Breast epithelium (tissue), 4 donors: ENCODE data around the gene CEACAM6. TPM values are rescaled to one million over a fixed set of nuclear protein-coding genes. Genes with fewer than 3 reads are reported as not detected.
A peak's percentile ranks its signal among the peaks of the same experiment; 100 is the strongest.

Experiments
- DNase-seq, 2 donors: peaks; one replicate each; pipeline ENCODE4 v3.0.0-alpha.2; 2019; ENCODE audit warnings: low spot score in 2 of 2
- H3K27ac ChIP-seq, 2 donors: fragments of 200-600 bp; sonication (generic) in 1 of 2; one replicate each; pipeline ENCODE4 v1.5.1; 2016 to 2019; ENCODE audit warnings: mild to moderate bottlenecking in 1 of 2
- H3K27me3 ChIP-seq, 2 donors: fragments of 200-600 bp; sonication (generic) in 1 of 2; one replicate each; pipeline versions ENCODE4 v1.5.1 to v1.6.0; 2017 to 2019; ENCODE audit warnings: control low read depth in 1 of 2, mild to moderate bottlenecking in 1 of 2
- H3K36me3 ChIP-seq: fragments of 200-600 bp; one replicate; pipeline ENCODE4 v1.5.1; 2019
- H3K4me1 ChIP-seq, 2 donors: fragments of 200-600 bp; sonication (generic); one replicate each; pipeline ENCODE4 v1.5.1; 2016 to 2019; ENCODE audit warnings: control low read depth in 1 of 2
- H3K4me3 ChIP-seq, 3 donors: fragments of 200-600 bp; sonication (generic); 1 replicate in 2 of 3; 2 replicates in 1 of 3; pipeline ENCODE4 v1.5.1; 2016 to 2019; ENCODE audit warnings: mild to moderate bottlenecking in 3 of 3, moderate library complexity in 2 of 3
- H3K9me3 ChIP-seq, 2 donors: fragments of 200-600 bp; sonication (generic) in 1 of 2; one replicate each; pipeline ENCODE4 v1.5.1; 2016 to 2019; ENCODE audit warnings: control low read depth in 1 of 2
- POLR2A ChIP-seq: fragments of 450-650 bp; IDR thresholded peaks from one replicate; pipeline ENCODE4 v1.6.1; 2016; ENCODE audit warnings: antibody characterized with exemption, mild to moderate bottlenecking, moderate library complexity
- POLR2AphosphoS5 ChIP-seq, 3 donors: sonication (generic); formaldehyde crosslinking; IDR thresholded peaks; one replicate each; pipeline ENCODE4 v1.6.1; 2017; ENCODE audit warnings: antibody characterized with exemption in 3 of 3
- intact Hi-C: fragments of 100-400 bp; cut with DNase I; formaldehyde crosslinking; loops from one replicate; pipeline ENCODE4 v1.15.1; 2023; ENCODE audit warnings: low total_unique reads
- total RNA-seq, 3 donors: library from RNA; depleted of rRNA; stranded (reverse); fragments of >200 nt; gene quantifications; one replicate each; pipeline ENCODE4 v1.1.0, GENCODE V29; 2016
- TF ChIP-seq, protein P1 (sequence below), 3 donors: fragments of 450-650 bp; IDR thresholded peaks; one replicate each; pipeline ENCODE4 v1.5.1; 2016 to 2017; ENCODE audit warnings: antibody characterized with exemption in 3 of 3, mild to moderate bottlenecking in 3 of 3, moderate library complexity in 3 of 3

CEACAM6 gene
- total RNA-seq, 3 donors from 2014 or later, result 1.0 to 6.9 TPM; not detected in 1

DNA sequence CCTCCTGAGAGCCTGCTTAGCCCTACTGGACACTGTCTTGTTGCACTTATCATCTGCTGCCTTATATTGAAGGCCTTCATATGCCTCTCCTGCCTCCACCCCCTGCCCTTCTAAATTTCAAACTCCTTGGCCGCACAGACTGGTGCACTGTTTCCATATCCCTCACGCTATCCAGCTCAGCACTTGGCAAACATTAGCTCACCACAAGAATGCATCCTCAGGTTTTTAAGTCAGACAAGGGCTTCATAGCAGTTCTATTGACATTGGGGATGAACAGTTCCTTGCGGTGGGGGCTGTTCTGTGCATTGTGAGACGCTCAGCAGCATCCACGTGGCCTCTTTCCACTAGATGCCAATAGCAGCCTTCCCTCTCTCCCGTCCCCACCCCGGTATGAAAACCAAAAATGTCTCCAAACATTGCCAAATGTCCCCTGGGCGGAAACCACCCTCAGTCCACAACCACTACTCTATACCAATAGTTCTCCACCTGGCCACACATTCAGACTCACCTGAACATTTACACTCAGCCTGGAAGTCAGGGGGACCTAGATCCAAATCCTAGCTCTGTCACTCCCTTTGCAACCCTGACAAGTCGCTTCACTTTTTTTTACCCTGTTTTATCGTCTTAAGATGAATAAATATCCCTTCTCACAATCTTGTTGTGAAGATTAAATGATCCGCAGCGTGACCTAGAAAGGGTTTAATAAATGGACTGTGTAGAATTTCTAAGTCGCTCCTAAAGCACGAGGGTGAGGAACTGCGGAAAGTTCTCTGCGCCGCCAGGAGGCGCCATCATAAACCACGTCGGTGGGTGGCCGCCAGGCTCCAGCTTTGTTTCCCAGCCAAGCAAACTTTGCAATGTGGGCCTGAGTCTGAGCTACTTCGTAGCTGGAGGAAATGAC lies 37.4 kb downstream of the CEACAM6 start:
- Histone ChIP-seq H3K4me1 (no peaks in the 10 kb centered on the region), H3K4me3 (no peak overlapping the region), H3K9me3 (no peaks in the 10 kb centered on the region), H3K36me3 (no peaks in the 10 kb centered on the region), H3K27ac (peak overlapping the region in 1 of 2 donors; percentile 31), H3K27me3 (no peaks in the 10 kb centered on the region)
- TF ChIP-seq POLR2A, result no peak
- TF ChIP-seq, protein P1, sequence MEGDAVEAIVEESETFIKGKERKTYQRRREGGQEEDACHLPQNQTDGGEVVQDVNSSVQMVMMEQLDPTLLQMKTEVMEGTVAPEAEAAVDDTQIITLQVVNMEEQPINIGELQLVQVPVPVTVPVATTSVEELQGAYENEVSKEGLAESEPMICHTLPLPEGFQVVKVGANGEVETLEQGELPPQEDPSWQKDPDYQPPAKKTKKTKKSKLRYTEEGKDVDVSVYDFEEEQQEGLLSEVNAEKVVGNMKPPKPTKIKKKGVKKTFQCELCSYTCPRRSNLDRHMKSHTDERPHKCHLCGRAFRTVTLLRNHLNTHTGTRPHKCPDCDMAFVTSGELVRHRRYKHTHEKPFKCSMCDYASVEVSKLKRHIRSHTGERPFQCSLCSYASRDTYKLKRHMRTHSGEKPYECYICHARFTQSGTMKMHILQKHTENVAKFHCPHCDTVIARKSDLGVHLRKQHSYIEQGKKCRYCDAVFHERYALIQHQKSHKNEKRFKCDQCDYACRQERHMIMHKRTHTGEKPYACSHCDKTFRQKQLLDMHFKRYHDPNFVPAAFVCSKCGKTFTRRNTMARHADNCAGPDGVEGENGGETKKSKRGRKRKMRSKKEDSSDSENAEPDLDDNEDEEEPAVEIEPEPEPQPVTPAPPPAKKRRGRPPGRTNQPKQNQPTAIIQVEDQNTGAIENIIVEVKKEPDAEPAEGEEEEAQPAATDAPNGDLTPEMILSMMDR (IDR thresholded peaks at IDR 0.05), result peak; percentile 10 to 38 (median 27)
- intact Hi-C loops, result no loop called here
- DNase-seq, result peak; percentile 47 to 59

DNA sequence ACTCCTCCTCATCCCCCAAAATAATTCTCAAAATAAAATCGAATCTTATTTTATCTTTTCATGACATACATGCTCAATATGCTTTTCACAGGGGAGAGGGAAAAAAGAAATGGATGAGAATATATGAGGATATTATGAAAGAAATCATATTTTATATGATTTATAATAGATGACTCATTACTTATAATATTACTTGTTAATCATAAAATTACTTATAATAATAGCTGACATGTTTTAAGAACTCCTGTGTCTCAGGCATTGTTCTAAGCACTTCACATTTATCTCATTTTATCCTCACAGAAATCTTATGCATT lies 38.0 kb downstream of the CEACAM6 start:
- Histone ChIP-seq H3K27ac (no peak overlapping the region), H3K36me3 (no peaks in the 10 kb centered on the region), H3K4me1 (no peaks in the 10 kb centered on the region), H3K4me3 (no peak overlapping the region), H3K9me3 (no peaks in the 10 kb centered on the region), H3K27me3 (no peaks in the 10 kb centered on the region)
- DNase-seq, result no peak
- intact Hi-C loops, result no loop called here
- TF ChIP-seq, protein P1 (IDR thresholded peaks at IDR 0.05), result peak in 1 of 3 donors; percentile 2
- no peak for TF ChIP-seq POLR2A
- TF ChIP-seq POLR2AphosphoS5 (IDR thresholded peaks at IDR 0.05), result no peak

DNA sequence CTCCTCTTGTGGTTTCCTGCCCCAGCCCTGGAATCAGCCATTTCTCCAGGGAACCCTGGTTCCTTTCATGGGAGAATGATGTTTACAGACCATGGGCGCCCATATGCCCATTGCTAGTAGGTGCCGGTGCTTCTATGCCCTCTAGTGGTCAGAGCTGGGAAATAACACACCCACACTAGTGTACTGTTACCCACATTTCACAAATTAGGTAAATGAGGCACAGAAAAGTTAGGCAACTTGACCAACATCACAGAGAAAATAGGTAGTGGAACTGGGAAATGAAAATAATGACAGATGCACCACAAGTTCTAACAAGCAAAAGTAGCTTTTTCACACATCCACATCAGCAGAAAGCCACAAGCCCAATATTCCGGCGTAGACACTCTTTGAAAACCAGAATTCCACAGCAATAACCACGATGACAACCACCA lies 39.7 kb downstream of the CEACAM6 start:
- Histone ChIP-seq H3K27ac (no peak overlapping the region), H3K9me3 (no peaks in the 10 kb centered on the region), H3K4me1 (no peaks in the 10 kb centered on the region), H3K36me3 (no peaks in the 10 kb centered on the region), H3K4me3 (no peak overlapping the region), H3K27me3 (no peaks in the 10 kb centered on the region)
- TF ChIP-seq POLR2A, result no peak
- TF ChIP-seq, protein P1 (IDR thresholded peaks at IDR 0.05), result peak in 2 of 3 donors; percentile 70 to 72
- intact Hi-C loops, result no loop called here
- no peak for DNase-seq

DNA sequence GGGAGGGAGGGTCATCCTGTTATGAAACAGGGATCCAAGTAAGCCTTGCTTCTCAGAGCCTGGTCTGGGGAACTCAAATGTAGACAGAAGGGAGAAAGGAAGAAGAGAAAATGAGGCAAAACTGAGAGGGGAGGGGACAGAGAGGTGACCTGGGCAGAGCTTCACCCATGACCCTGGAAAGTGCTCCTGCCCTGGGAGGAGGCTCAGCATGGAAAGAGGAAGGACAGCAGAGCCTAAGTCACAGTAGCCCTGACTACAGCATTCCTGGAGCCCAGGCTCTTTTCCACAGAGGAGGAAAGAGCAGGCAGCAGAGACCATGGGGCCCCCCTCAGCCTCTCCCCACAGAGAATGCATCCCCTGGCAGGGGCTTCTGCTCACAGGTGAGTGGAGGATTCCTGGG lies 41.0 kb downstream of the CEACAM6 start, which contains the start of gene CEACAM3:
Gene CEACAM3, plus strand, starts transcription at position 226 of the 400 bp plus-strand sequence. Its CDS starts 91 bp downstream, at position 317.
- no peak for DNase-seq
- H3K27ac ChIP-seq, result no peak within 1 kb of the TSS
- H3K27me3 ChIP-seq, result no peaks in the 10 kb centered on the region
- no peak for TF ChIP-seq POLR2A
- TF ChIP-seq, protein P1 (IDR thresholded peaks at IDR 0.05), result no peak
- H3K4me3 ChIP-seq, result no peak within 1 kb of the TSS
- no peaks in the 10 kb centered on the region for H3K9me3 ChIP-seq
- no peaks in the 10 kb centered on the region for H3K36me3 ChIP-seq
- no peaks in the 10 kb centered on the region for H3K4me1 ChIP-seq
- intact Hi-C loops, result no loop called here

DNA sequence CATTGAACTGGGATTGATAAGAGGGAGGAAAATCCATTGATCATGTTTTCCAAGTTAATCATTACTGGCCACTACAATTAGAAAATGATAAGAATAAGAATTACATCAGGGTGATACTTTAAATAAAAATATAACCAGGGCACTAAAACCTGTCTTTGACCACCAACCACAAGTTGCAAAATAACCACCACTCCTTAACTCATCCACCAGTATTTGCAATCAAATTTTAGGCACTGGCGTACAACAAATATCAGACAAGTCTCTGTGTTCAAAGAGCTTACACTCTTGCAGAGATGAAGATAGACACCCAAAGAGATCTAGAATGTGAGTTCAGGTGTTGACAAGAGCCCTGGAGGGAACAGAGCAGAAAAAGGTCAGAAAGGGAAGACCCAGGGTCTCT lies 41.6 kb downstream of the CEACAM6 start:
- Histone ChIP-seq H3K4me3 (no peak overlapping the region), H3K36me3 (no peaks in the 10 kb centered on the region), H3K27ac (no peak overlapping the region), H3K4me1 (no peaks in the 10 kb centered on the region), H3K27me3 (no peaks in the 10 kb centered on the region), H3K9me3 (no peaks in the 10 kb centered on the region)
- no peak for DNase-seq
- no peak for TF ChIP-seq POLR2A
- no peak for TF ChIP-seq POLR2AphosphoS5 (IDR thresholded peaks at IDR 0.05)
- TF ChIP-seq, protein P1 (IDR thresholded peaks at IDR 0.05), result no peak
- intact Hi-C loops, result no loop called here
